ENCODE measurements around the gene MRPL36.
A peak's percentile ranks its signal among the peaks of the same experiment; 100 is the strongest.

MRPL36 gene

GRCh38 chr5:1810581-1811101, 11.0 kb upstream of the MRPL36 start:
- Mint-ChIP-seq H3K9me3 (no peaks in the 10 kb centered on the region), H3K36me3 (ENCODE audit: low read depth) (peaks cover 79% of the 10 kb centered on the region), H3K27me3 (ENCODE audit: low read depth, poor library complexity) (peaks cover 2% of the 10 kb centered on the region), H3K4me3 (no peak overlapping the region), H3K4me1 (no peaks in the 10 kb centered on the region), H3K27ac (no peak overlapping the region)
- TF ChIP-seq, protein P1, sequence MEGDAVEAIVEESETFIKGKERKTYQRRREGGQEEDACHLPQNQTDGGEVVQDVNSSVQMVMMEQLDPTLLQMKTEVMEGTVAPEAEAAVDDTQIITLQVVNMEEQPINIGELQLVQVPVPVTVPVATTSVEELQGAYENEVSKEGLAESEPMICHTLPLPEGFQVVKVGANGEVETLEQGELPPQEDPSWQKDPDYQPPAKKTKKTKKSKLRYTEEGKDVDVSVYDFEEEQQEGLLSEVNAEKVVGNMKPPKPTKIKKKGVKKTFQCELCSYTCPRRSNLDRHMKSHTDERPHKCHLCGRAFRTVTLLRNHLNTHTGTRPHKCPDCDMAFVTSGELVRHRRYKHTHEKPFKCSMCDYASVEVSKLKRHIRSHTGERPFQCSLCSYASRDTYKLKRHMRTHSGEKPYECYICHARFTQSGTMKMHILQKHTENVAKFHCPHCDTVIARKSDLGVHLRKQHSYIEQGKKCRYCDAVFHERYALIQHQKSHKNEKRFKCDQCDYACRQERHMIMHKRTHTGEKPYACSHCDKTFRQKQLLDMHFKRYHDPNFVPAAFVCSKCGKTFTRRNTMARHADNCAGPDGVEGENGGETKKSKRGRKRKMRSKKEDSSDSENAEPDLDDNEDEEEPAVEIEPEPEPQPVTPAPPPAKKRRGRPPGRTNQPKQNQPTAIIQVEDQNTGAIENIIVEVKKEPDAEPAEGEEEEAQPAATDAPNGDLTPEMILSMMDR (IDR thresholded peaks at IDR 0.05), result no peak
- no peak for DNase-seq

- no peaks in the 10 kb centered on the region for H3K9me3 Mint-ChIP-seq
- peaks cover 79% of the 10 kb centered on the region for H3K36me3 Mint-ChIP-seq (ENCODE audit: low read depth)
- TF ChIP-seq, protein P1 (IDR thresholded peaks at IDR 0.05), result no peak
- H3K27me3 Mint-ChIP-seq (ENCODE audit: low read depth, poor library complexity), result peaks cover 2% of the 10 kb centered on the region
- no peak overlapping the region for H3K27ac Mint-ChIP-seq
- H3K4me3 Mint-ChIP-seq, result no peak overlapping the region
- H3K4me1 Mint-ChIP-seq, result no peaks in the 10 kb centered on the region
- no peak for DNase-seq
Observed at GRCh38 chr5:1809416-1810035, 9.9 kb upstream of the MRPL36 start.

- TF ChIP-seq, protein P1 (IDR thresholded peaks at IDR 0.05), result no peak
- H3K4me3 Mint-ChIP-seq, result no peak overlapping the region
- H3K36me3 Mint-ChIP-seq (ENCODE audit: low read depth), result peaks cover 79% of the 10 kb centered on the region
- no peaks in the 10 kb centered on the region for H3K27me3 Mint-ChIP-seq (ENCODE audit: low read depth, poor library complexity)
- peak overlapping the region; percentile 51 for H3K27ac Mint-ChIP-seq
- peaks cover 3% of the 10 kb centered on the region for H3K4me1 Mint-ChIP-seq
- DNase-seq, result no peak
- no peaks in the 10 kb centered on the region for H3K9me3 Mint-ChIP-seq
Observed at GRCh38 chr5:1808439-1808838, 8.8 kb upstream of the MRPL36 start.

- peaks cover 11% of the 10 kb centered on the region for H3K4me1 Mint-ChIP-seq
- no peaks in the 10 kb centered on the region for H3K27me3 Mint-ChIP-seq (ENCODE audit: low read depth, poor library complexity)
- no peaks in the 10 kb centered on the region for H3K9me3 Mint-ChIP-seq
- DNase-seq, result no peak
- peak overlapping the region; percentile 63 for H3K27ac Mint-ChIP-seq
- TF ChIP-seq, protein P1 (IDR thresholded peaks at IDR 0.05), result no peak
- H3K36me3 Mint-ChIP-seq (ENCODE audit: low read depth), result peaks cover 85% of the 10 kb centered on the region
- no peak overlapping the region for H3K4me3 Mint-ChIP-seq
Observed at GRCh38 chr5:1807451-1808185, 8.0 kb upstream of the MRPL36 start.

DNA sequence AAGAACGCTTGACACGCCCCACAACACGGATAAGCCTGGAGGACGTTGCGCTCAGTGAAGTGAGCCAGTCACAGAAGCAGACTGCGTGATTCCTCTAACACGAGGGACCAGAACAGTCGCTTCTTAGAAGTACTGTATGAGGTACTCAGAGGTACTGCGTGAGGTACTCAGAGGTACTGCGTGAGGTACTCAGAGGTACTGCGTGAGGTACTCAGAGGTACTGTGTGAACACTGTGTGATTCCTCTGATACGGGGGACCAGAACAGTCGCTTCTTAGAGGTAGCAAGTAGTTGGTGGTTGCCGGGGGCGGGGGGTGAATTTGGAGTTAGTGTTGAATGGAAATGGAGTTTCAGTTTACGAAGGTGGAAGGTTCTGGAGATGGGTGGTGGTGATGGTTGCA, 7.3 kb upstream of the MRPL36 start:
- no peaks in the 10 kb centered on the region for H3K27me3 Mint-ChIP-seq (ENCODE audit: low read depth, poor library complexity)
- H3K4me3 Mint-ChIP-seq, result no peak overlapping the region
- TF ChIP-seq, protein P1 (IDR thresholded peaks at IDR 0.05), result no peak
- no peak for DNase-seq
- no peaks in the 10 kb centered on the region for H3K9me3 Mint-ChIP-seq
- peak overlapping the region; percentile 63 for H3K27ac Mint-ChIP-seq
- peaks cover 79% of the 10 kb centered on the region for H3K36me3 Mint-ChIP-seq (ENCODE audit: low read depth)
- H3K4me1 Mint-ChIP-seq, result peaks cover 17% of the 10 kb centered on the region
